SK-N-SH treated with all-trans-retinoic acid at 6 μM for 48 hours (cell line): ENCODE measurements around the gene NSUN5.
"Not testable (repeated sequence)": the region's sequence is repeated elsewhere in the genome, so short reads cannot be mapped to it uniquely, and the experiment has no call there.

Experiments used
- ATAC-seq: fragments of 200-7000 bp; cut with Tn5 transposase; 3 replicates; pipeline ENCODE4 v1.9.1; 2020; ENCODE audit warnings: mild to moderate bottlenecking, moderate library complexity

NSUN5 gene

DNA sequence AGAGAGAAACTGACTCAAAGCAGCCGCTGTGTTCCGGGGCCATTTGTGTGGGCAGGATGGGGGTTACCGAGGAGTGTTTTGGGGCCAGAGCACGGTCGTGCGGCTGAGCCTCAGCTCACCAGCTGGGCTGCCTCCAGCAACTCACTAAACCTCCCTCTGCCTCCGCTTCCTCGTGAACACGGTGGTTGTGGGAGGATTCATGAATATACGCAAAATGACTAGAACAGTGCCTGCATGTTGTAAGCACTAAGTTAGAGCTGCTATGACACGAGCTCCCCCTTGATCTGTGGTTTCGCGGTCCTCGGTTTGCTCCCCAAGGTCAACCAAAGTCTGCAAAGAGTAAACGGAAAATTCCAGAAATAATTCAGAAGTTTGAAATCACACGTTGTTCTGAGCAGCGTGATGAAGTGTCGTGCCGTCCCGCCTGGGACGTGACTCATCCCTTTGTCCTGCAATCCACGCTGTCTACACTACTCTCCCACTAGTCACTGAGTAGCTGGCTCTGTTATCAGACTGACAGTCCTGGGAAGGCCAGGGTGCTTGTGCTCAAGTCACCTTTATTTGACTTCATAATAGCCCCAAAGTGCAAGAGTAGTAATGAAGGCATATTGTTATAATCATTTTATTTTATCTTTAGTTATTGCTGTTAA lies 41.8 kb downstream of the NSUN5 start:
- peak; percentile 94 for ATAC-seq

DNA sequence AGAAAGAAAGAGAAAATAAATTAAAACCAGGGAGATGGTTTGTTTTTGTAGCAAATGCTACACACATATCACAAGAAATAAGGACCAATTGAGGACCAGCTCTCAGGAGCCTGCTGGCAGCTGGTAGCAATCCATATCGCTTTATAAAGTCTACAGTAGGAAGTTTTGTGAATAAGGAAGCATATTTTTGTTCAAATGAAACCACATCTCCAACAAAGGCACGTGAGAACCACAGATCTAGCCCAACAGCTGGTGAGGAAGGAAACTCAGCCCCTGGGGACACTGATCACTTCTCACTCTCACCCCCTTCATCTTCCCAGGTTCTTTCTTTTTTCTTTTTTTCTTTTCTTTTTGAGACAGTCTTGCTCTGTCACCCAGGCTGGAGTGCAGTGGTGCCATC lies 46.2 kb downstream of the NSUN5 start:
- not testable (repeated sequence) for ATAC-seq
